Activated naive CD8-positive, alpha-beta T cell treated with anti-CD3 and anti-CD28 coated beads for 36 hours (primary cell): ENCODE measurements around the gene LPXN. TPM values are rescaled to one million over a fixed set of nuclear protein-coding genes. Genes with fewer than 3 reads are reported as not detected.

ENCODE experiments used
- DNase-seq: peaks from one replicate; pipeline ENCODE4 v3.0.0; 2021
- H3K27ac Mint-ChIP-seq: one replicate; pipeline ENCODE4 v1.8.0; 2022; ENCODE audit warnings: mild to moderate bottlenecking, moderate library complexity, mixed read lengths
- H3K27me3 Mint-ChIP-seq: one replicate; pipeline ENCODE4 v1.8.0; 2022; ENCODE audit warnings: mild to moderate bottlenecking, mixed read lengths
- H3K36me3 Mint-ChIP-seq: one replicate; pipeline ENCODE4 v1.8.0; 2021; ENCODE audit warnings: mild to moderate bottlenecking, mixed read lengths
- H3K4me1 Mint-ChIP-seq: one replicate; pipeline ENCODE4 v1.8.0; 2021; ENCODE audit warnings: mixed read lengths
- H3K4me3 Mint-ChIP-seq: one replicate; pipeline ENCODE4 v1.8.0; 2022; ENCODE audit warnings: mild to moderate bottlenecking, moderate library complexity, mixed read lengths
- H3K9me3 Mint-ChIP-seq: one replicate; pipeline ENCODE4 v1.8.0; 2022; ENCODE audit warnings: mixed read lengths
- total RNA-seq, 2 experiments: library from RNA; stranded (reverse); gene quantifications; one replicate each; pipeline ENCODE4 v1.2.3, GENCODE V29; 2021

LPXN gene
- total RNA-seq, 2 experiments from 2014 or later, result 146 to 147 TPM

DNA sequence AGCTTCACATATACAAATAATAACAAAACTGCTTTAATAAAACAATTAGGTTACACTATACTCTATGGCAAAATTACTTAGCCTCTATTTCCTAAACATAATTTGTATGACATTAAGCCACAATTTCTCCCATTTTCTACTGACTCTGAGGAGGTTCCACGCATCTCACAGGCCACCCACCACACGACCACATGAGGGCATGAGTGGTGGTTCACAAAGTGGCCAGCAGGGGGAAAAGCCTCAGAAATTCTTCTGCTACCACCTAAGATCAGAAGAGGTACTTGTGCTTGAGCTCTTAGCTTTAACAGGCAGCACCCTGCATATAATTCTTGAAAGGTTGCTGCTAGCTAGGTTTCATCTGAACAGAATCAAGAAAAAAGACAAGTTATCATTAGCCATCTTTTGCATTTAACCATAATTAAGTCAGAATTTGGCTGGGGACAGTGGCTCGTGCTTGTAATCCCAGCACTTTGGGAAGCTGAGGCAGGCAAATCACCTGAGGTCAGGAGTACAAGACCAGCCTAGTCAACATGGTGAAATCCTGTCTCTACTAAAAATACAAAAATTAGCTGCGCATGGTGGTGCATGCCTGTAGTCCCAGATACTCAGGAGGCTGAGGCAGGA is 7.7 kb downstream of the LPXN start:
- no peaks in the 10 kb centered on the region for H3K9me3 Mint-ChIP-seq
- H3K4me3 Mint-ChIP-seq, result peak overlapping the region; percentile 53
- peaks cover 62% of the 10 kb centered on the region for H3K4me1 Mint-ChIP-seq
- DNase-seq, result peak; percentile 70
- peaks cover 58% of the 10 kb centered on the region for H3K36me3 Mint-ChIP-seq
- H3K27me3 Mint-ChIP-seq, result no peaks in the 10 kb centered on the region
- H3K27ac Mint-ChIP-seq, result peak overlapping the region; percentile 79

GRCh38 chr11:58564231-58564630 is 11.4 kb downstream of the LPXN start:
- Mint-ChIP-seq H3K27ac (peak overlapping the region; percentile 26), H3K4me3 (no peak overlapping the region), H3K36me3 (peaks cover 52% of the 10 kb centered on the region), H3K27me3 (no peaks in the 10 kb centered on the region), H3K4me1 (peaks cover 66% of the 10 kb centered on the region), H3K9me3 (no peaks in the 10 kb centered on the region)
- no peak for DNase-seq

DNA sequence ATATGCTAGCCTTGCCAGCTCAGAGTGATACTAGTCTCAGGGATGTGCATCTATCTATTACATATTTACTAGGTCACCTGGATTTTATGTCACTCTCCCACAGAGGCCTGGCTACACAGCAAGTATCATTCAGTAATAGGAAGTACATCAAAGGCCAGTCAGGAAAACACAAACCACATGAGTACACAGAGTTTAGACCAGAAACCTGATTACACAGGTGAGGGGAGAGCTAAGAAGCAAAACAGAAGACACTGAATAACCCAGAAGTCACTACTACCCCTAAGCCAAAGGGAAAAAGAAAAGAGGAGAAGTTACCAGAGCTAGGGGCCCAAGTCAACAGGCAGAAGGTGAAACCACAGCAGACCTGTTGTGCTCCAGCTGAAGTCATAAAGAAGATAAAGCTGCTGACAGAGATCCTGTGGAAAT is 13.3 kb downstream of the LPXN start:
- Mint-ChIP-seq H3K27ac (peak overlapping the region; percentile 78), H3K4me3 (peak overlapping the region; percentile 3), H3K9me3 (no peaks in the 10 kb centered on the region), H3K4me1 (peaks cover 58% of the 10 kb centered on the region), H3K27me3 (no peaks in the 10 kb centered on the region), H3K36me3 (peaks cover 44% of the 10 kb centered on the region)
- no peak for DNase-seq

DNA sequence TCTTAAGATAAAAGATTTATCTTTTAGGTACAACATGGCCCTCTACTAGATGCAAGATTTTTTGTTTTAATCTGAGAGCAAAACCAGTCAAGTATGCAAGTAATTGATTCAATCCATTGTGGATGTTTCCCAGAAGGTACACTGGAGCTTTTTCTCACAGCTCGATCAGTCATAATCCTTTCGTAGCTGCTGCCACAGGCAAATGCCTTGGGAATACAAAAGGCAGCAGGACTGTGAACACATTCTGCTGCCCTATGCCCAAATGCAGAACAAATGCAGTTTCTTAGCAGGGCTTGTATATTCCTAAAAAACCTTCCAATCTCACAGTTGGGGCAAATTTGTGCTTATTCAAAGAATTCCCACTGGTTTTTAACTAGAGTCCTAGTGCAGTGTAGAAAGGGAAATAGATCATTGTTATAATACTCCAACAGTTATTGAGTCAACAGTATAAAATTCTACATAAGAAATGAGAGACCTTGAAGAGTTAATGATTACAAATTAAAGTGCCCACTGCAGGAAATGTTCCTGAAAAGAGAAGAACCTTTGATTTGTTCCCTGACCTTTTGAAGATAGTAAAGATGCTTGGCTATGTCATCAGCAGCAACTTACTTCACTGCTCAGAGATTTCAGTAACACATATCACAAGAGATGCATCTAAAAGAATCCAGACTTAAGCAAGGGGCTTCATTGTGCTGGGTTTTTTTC is 14.1 kb downstream of the LPXN start:
- Mint-ChIP-seq H3K36me3 (peaks cover 48% of the 10 kb centered on the region), H3K9me3 (no peaks in the 10 kb centered on the region), H3K27ac (no peak overlapping the region), H3K27me3 (no peaks in the 10 kb centered on the region), H3K4me3 (no peak overlapping the region), H3K4me1 (peaks cover 63% of the 10 kb centered on the region)
- no peak for DNase-seq

GRCh38 chr11:58560842-58561241 is 14.8 kb downstream of the LPXN start:
- Mint-ChIP-seq H3K27me3 (no peaks in the 10 kb centered on the region), H3K36me3 (peaks cover 47% of the 10 kb centered on the region), H3K27ac (peak overlapping the region; percentile 27), H3K4me1 (peaks cover 63% of the 10 kb centered on the region), H3K9me3 (no peaks in the 10 kb centered on the region), H3K4me3 (no peak overlapping the region)
- DNase-seq, result no peak

- H3K27me3 Mint-ChIP-seq, result no peaks in the 10 kb centered on the region
- no peak overlapping the region for H3K4me3 Mint-ChIP-seq
- H3K27ac Mint-ChIP-seq, result no peak overlapping the region
- DNase-seq, result no peak
- peaks cover 79% of the 10 kb centered on the region for H3K36me3 Mint-ChIP-seq
- peaks cover 14% of the 10 kb centered on the region for H3K4me1 Mint-ChIP-seq
- no peaks in the 10 kb centered on the region for H3K9me3 Mint-ChIP-seq
These were observed 26.0 kb downstream of the LPXN start for GRCh38 chr11:58549644-58550043.

DNA sequence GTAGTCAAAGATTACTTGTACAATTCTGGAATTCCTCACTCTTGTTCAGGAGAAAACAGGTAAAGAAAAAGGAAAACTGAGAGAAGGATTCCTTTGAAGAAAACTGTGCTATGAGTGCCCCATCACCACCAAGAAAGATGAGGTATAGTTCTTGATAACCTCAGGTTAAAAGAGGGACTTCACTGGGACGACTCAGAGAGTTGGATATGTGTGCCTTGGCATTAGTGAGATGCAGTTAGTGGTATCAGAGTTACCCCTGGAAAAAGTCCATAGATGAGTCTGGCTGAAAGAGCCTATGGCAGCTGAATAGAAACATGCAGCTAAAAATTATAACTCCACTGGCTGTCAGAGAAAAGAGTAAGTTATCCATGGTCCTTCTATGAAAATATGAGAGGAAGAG is 28.8 kb downstream of the LPXN start:
- no peak for DNase-seq
- H3K9me3 Mint-ChIP-seq, result peaks cover 1% of the 10 kb centered on the region
- no peak overlapping the region for H3K4me3 Mint-ChIP-seq
- H3K27me3 Mint-ChIP-seq, result no peaks in the 10 kb centered on the region
- H3K36me3 Mint-ChIP-seq, result peaks cover 84% of the 10 kb centered on the region
- peaks cover 27% of the 10 kb centered on the region for H3K4me1 Mint-ChIP-seq
- no peak overlapping the region for H3K27ac Mint-ChIP-seq

DNA sequence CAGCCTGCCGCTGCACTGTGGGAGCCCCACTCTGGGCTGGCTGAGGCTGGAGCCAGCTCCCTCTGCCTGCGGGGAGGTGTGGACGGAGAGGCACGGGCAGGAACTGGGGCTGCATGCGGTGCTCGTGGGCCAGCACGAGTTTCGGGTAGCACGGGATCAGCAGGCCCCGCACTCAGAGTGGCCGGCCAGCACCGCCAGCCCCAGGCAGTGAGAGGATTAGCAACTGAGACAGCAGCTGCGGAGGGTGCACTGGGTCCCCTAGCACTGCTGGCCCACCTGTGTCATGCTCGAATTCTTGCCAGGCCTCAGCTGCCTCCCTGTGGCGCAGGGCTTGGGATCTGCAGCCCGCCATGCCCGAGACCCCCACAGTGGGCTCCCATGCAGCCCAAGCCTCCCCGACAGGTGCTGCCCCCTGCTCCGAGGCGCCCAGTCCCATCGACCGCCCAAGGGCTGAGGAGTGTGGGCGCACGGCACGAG is 43.8 kb downstream of the LPXN start:
- H3K9me3 Mint-ChIP-seq, result peaks cover 28% of the 10 kb centered on the region
- H3K4me1 Mint-ChIP-seq, result peaks cover 40% of the 10 kb centered on the region
- DNase-seq, result no peak
- no peak overlapping the region for H3K4me3 Mint-ChIP-seq
- H3K36me3 Mint-ChIP-seq, result peaks cover 88% of the 10 kb centered on the region
- no peak overlapping the region for H3K27ac Mint-ChIP-seq
- no peaks in the 10 kb centered on the region for H3K27me3 Mint-ChIP-seq

- Mint-ChIP-seq H3K27me3 (no peaks in the 10 kb centered on the region), H3K27ac (peak overlapping the region; percentile 34), H3K4me3 (no peak overlapping the region), H3K4me1 (peaks cover 44% of the 10 kb centered on the region), H3K36me3 (peaks cover 81% of the 10 kb centered on the region), H3K9me3 (peaks cover 21% of the 10 kb centered on the region)
- DNase-seq, result no peak
These were observed 45.4 kb downstream of the LPXN start for GRCh38 chr11:58530236-58530635.

DNA sequence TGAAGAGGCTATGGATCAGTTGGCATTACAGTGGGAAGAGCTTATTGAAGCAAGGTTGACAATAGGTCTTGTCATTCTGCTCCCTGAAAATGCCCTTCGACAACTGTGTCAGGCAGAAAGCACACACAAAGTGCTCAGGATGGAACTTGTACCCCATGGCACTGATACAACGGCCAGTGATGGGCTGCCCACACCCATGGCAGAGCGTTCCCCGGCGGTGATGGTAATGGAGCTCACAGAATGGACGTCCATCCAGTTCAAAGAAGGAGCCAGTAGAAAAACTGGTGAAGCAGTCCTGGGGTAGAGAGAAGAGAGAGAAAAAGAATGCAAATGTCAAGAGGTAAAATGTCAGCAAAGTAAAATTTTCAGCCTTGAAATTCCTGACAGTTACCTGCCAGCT is 48.2 kb downstream of the LPXN start:
- Mint-ChIP-seq H3K27ac (peak overlapping the region; percentile 93), H3K4me3 (no peak overlapping the region), H3K9me3 (peaks cover 6% of the 10 kb centered on the region), H3K4me1 (peaks cover 59% of the 10 kb centered on the region), H3K36me3 (peaks cover 73% of the 10 kb centered on the region), H3K27me3 (no peaks in the 10 kb centered on the region)
- DNase-seq, result no peak

GRCh38 chr11:58526721-58527120 is 48.9 kb downstream of the LPXN start:
- peaks cover 76% of the 10 kb centered on the region for H3K36me3 Mint-ChIP-seq
- no peak overlapping the region for H3K4me3 Mint-ChIP-seq
- peak overlapping the region; percentile 93 for H3K27ac Mint-ChIP-seq
- peaks cover 66% of the 10 kb centered on the region for H3K4me1 Mint-ChIP-seq
- DNase-seq, result no peak
- H3K27me3 Mint-ChIP-seq, result no peaks in the 10 kb centered on the region
- H3K9me3 Mint-ChIP-seq, result peaks cover 6% of the 10 kb centered on the region

DNA sequence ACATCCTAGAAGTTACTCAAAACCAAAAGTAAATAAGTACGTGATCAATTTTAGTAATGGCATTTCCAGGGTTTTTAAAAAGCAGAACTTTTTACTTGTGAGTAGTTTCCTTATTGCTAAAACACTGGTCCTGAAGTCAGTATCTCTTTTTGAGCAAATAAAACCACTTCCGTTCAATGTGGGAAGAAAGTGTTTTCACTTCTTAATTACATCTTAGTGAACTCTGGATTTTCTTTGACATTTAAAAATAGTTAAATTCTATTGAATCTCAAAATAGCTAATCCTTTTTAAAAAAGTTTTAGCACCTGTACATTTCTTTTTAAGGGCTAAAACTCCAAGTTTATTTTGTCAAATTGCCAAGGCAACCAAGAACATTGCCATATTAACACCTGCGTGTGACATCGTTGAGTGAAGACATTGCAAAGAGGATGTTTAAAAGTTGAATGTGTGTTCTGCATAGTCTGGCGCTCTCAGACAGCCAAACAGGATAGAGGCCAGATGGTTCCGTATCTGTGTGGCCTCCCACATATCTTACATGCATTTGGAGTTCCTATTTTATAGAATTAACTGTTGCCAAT is 50.5 kb downstream of the LPXN start:
- Mint-ChIP-seq H3K27me3 (no peaks in the 10 kb centered on the region), H3K27ac (peak overlapping the region; percentile 93), H3K4me3 (peak overlapping the region; percentile 79), H3K9me3 (peaks cover 4% of the 10 kb centered on the region), H3K4me1 (peaks cover 62% of the 10 kb centered on the region), H3K36me3 (peaks cover 64% of the 10 kb centered on the region)
- peak; percentile 28 for DNase-seq

- peaks cover 57% of the 10 kb centered on the region for H3K4me1 Mint-ChIP-seq
- H3K36me3 Mint-ChIP-seq, result peaks cover 58% of the 10 kb centered on the region
- DNase-seq, result peak; percentile 46
- peak overlapping the region; percentile 93 for H3K27ac Mint-ChIP-seq
- H3K27me3 Mint-ChIP-seq, result no peaks in the 10 kb centered on the region
- H3K4me3 Mint-ChIP-seq, result peak overlapping the region; percentile 79
- H3K9me3 Mint-ChIP-seq, result peaks cover 4% of the 10 kb centered on the region
These were observed 51.2 kb downstream of the LPXN start for GRCh38 chr11:58524232-58525036.

DNA sequence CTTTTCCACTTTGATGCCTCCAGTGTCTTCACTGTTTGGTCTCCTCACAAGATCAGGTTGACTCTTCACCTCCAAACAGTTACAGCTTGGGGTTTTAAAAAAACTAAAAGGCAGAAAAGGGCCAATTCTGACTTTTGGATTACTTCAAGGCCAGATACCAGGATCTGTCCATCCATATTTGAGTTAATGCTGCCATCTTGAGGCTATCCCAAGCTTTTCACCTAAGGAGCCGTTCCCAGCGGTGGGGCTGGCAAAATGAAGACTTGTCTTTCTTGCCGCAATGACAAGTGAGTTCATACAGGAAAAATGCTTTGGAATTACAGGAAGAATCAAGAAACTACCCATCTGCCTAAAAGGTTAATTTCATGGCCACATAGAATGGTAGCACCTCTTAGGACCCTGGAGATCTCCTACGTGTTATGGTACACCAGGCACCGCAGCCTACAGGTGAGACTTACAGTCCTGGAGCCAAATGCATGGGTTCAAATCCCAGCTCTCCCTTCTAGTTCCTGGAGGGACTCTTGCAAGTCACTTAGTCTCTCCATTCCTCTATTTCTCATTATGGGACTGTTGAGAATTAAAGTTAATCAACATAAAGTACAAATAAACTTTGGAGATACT is 61.8 kb downstream of the LPXN start:
- DNase-seq, result no peak
- Mint-ChIP-seq H3K27me3 (no peaks in the 10 kb centered on the region), H3K9me3 (no peaks in the 10 kb centered on the region), H3K4me3 (no peak overlapping the region), H3K4me1 (peaks cover 10% of the 10 kb centered on the region), H3K27ac (no peak overlapping the region), H3K36me3 (no peaks in the 10 kb centered on the region)
